NCI-H69 (cell line): Measurements from ENCODE around the gene MUC3A.
"Not testable (repeated sequence)": the region's sequence is repeated elsewhere in the genome, so short reads cannot be mapped to it uniquely, and the experiment has no call there.

Source experiments
- DNase-seq: peaks from one replicate; lab custom pipeline; 2025; lab: John Stamatoyannopoulos, UW

The MUC3A gene

DNA sequence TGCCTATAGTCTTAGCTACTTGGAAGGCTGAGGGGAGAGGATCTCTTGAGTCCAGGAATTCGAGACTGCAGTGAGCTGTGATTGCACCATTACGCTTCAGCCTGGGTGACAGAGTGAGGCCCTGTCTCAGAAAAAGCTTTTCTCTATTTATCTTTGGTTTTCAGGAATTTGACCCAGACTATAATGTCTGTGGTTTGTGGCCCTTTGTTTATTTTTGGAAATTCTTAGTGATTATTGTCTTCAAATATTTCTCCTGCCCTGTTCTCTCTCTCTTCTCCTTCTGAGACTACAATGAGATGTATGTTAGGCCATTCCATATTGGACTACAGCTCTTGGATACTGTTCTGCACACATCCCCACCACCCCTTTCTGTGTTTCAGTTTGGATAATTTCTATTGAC lies 24.7 kb downstream of the MUC3A start:
- DNase-seq, result no peak

GRCh38 chr7:100975371-100975821 lies 26.1 kb downstream of the MUC3A start:
- DNase-seq, result no peak

GRCh38 chr7:100978300-100978699 lies 29.0 kb downstream of the MUC3A start:
- DNase-seq, result no peak

DNA sequence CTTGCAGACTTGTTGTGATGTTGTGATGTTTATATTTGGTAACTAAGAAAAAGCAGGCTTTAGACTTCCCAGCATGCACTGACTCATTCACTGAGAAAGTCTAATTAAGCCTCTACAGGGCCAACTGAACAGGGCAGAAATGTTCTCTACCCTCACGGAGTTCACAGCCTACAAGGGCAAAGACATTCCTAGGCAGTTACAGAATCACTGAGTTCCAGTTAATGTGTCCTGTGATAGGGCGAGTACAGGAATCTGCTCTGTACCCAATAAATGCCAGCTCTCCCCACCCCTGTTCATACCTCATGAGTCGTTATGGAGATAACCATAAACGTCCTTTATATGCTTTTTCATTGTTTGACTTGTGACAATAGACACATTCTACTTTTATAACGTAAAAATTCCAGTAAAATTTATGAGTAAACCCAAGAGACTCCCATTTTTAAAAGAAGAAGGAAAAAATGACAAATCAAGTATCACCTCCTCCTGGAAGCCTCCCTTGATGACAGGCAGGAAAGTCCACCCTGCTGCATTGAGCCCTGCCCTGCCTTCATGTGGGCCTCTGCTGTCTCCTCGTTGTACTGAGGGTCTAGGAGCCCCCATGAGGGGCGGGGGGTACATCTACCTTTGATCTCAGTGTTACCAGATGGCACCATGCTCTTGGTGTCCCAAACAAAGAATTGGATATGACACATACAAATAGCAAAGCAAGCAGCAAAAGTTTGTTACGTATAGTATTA lies 34.3 kb downstream of the MUC3A start:
- no peak for DNase-seq

DNA sequence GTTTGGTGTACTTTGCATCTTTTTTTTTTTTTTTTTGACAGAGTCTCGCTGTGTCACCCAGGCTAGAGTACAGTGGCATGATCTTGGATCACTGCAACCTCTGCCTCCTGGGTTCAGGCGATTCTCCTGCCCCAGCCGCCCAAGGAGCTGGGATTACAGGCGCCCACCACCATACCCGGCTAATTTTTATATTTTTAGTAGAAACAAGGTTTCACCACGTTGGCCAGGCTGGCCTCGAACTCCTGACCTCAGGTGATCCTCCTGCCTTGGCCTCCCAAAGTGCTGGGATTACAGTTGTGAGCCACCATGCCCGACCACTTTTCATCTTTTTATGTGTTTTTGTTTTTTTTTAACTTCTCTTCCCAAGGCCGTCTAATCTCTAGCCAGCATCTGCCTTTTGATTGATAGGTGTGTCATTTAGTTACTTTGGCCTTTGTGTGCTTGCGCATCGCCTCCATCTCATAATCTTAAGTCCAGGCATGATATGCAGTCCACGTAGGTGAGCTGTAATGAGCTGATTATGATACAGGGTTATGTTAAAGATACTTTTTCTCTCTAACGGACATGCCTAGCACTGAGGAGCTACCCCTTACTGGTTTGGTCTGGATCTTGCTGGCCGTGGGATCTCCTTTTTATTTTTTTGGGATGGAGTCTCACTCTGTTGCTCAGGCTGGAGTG lies 35.0 kb downstream of the MUC3A start:
- DNase-seq, result not testable (repeated sequence)

DNA sequence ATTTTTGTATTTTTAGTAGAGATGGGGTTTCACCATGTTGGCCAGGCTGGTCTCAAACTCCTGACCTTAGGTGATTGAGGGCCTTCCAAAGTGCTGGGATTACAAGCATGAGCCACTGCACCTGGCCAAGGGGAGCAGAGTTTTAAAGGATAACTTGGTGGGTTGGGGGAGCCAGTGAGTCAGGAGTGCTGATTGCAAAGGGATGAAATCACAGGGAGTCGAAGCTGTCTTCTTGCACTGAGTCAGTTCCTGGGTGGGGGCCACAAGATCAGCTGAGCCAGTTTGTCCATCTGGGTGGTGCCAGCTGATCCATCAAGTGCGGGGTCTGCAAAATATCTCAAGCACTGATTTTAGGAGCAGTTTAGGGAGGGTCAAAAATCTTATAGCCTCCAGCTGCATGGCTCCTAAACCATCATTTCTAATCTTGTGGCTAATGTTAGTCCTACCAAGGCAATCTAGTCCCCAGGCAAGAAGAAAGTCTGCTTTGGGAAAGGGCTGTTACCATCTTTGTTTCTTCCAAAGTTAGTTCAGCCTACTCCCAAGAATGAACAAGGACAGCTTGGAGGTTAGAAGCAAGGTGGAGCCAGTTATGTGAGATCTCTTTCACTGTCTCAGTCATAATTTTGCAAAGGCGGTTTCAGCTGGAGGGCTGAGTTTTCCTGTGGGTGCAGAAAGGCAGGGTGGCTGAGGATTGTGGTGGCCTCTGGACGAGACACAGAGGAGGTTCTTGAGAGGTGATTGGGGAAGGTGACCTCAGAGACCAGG lies 35.9 kb downstream of the MUC3A start:
- not testable (repeated sequence) for DNase-seq

DNA sequence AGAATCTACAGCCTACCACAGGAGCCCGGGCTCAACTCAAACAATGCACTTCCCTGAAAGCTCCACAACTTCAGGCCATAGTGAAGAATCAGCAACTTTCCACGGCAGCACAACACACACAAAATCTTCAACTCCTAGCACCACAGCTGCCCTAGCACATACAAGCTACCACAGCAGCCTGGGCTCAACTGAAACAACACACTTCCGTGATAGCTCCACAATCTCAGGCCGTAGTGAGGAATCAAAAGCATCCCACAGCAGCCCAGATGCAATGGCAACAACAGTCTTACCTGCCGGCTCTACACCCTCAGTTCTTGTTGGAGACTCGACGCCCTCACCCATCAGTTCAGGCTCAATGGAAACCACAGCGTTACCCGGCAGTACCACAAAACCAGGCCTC lies 42.3 kb downstream of the MUC3A start:
- no peak for DNase-seq

DNA sequence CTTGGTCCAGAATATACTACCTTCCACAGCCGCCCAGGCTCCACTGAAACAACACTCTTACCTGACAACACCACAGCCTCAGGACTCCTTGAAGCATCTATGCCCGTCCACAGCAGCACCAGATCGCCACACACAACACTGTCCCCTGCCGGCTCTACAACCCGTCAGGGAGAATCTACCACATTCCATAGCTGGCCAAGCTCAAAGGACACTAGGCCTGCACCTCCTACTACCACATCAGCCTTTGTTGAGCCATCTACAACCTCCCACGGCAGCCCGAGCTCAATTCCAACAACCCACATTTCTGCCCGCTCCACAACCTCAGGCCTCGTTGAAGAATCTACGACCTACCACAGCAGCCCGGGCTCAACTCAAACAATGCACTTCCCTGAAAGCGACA lies 42.9 kb downstream of the MUC3A start:
- DNase-seq, result not testable (repeated sequence)

GRCh38 chr7:100994671-100995070 lies 45.3 kb downstream of the MUC3A start:
- DNase-seq, result not testable (repeated sequence)

GRCh38 chr7:100998530-100998929 lies 49.2 kb downstream of the MUC3A start:
- DNase-seq, result not testable (repeated sequence)

DNA sequence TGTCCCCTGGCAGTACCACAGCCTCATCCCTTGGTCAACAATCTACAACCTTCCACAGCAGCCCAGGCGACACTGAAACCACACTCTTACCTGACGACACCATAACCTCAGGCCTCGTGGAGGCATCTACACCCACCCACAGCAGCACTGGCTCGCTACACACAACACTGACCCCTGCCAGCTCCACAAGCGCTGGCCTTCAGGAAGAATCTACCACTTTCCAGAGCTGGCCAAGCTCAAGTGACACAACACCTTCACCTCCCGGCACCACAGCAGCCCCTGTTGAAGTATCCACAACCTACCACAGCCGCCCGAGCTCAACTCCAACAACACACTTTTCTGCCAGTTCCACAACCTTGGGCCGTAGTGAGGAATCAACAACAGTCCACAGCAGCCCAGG lies 50.0 kb downstream of the MUC3A start:
- DNase-seq, result not testable (repeated sequence)

GRCh38 chr7:101000025-101000424 lies 50.7 kb downstream of the MUC3A start:
- not testable (repeated sequence) for DNase-seq

DNA sequence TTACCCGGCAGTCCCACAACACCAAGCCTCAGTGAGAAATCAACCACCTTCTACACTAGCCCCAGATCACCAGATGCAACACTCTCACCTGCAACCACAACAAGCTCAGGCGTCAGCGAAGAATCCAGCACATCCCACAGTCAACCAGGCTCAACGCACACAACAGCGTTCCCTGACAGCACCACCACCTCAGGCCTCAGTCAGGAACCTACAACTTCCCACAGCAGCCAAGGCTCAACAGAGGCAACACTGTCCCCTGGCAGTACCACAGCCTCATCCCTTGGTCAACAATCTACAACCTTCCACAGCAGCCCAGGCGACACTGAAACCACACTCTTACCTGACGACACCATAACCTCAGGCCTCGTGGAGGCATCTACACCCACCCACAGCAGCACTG lies 53.0 kb downstream of the MUC3A start:
- not testable (repeated sequence) for DNase-seq

GRCh38 chr7:101007361-101007760 lies 58.0 kb downstream of the MUC3A start:
- DNase-seq, result not testable (repeated sequence)

DNA sequence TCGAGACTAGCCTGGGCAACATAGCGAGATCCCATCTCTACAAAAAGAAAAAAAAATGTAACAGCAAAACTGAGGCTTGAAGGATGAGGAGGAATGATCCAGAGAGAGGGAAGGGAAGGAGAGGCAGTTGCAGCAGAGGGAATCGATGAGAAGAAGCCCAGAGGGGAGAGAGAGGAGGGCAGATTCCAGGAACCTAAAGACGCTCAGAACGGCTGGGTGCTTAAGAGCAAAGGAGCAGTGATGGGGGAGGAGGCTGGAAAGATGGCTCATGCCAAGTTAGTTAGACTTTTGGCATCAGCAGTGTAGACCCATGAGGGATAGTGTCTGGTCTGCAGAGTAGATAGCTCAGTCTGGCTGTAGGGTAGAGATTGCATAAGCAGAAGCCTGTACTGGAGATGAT lies 60.3 kb downstream of the MUC3A start:
- no peak for DNase-seq

GRCh38 chr7:101012931-101013330 lies 63.6 kb downstream of the MUC3A start:
- no peak for DNase-seq

DNA sequence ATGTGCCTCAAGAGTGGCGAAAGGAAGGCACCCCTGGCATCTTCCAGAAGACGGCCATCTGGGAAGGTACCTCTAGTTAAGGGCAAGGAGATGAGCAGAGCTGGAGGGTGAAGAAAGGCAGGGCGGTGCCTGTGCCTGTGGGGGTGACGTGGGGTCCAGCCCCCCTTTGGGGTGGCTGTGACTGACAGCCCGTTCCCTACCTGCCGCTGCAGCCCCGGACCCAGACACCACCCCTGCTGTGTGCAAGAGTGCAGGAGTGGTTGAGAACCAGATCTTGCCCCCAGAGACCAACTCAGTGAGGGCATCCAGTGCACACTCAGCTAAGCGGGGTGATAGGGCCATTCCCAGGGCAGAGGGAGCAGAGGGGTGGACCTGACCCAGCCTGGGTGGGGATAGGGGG lies 66.3 kb downstream of the MUC3A start:
- no peak for DNase-seq

- DNase-seq, result peak; percentile 64
These were observed 67.9 kb downstream of the MUC3A start for GRCh38 chr7:101017064-101017777.
